Esophagus muscularis mucosa (tissue), 4 donors: ENCODE measurements around the gene ADCY4.

ENCODE experiments used
- EP300 ChIP-seq: sonication (generic); formaldehyde crosslinking; IDR thresholded peaks from one replicate; pipeline ENCODE4 v1.6.1; 2017; ENCODE audit warnings: antibody characterized with exemption
- POLR2A ChIP-seq: fragments of 450-650 bp; IDR thresholded peaks from one replicate; pipeline ENCODE4 v1.6.1; 2017; ENCODE audit warnings: antibody characterized with exemption, moderate library complexity, mild to moderate bottlenecking, low read depth
- POLR2AphosphoS5 ChIP-seq, 2 donors: sonication (generic); formaldehyde crosslinking; IDR thresholded peaks; one replicate each; pipeline ENCODE4 v1.6.1; 2017; ENCODE audit warnings: antibody characterized with exemption in 2 of 2
- TF ChIP-seq, protein P1 (sequence below), 3 experiments: fragments of 200-600 bp in 2 of 3; fragments of 450-650 bp in 1 of 3; sonication (generic) in 2 of 3; IDR thresholded peaks; one replicate each; pipeline ENCODE4 v1.5.1; 2017 to 2019; ENCODE audit warnings: antibody characterized with exemption in 3 of 3, mild to moderate bottlenecking in 2 of 3, moderate library complexity in 1 of 3

DNA sequence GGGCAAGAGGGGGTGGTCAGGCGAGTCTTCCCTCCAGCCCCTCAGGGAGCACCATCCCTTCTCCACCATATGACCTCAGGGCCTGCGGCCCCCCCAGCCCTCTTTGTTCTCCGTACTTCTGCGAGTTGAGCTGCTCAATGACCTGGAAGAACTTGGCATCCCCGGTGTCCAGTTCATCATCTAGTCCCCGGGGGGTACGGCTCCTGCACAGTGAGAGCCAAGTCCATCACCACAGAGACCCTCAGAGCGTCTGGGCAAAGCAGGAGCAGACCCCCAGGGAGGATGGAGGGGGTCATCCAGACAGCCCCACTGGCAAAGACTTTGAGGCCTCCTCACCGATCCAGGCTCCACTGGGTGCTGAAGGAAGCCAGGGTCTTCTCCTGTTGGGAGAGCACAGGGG is 8.9 kb downstream of the ADCY4 start:
- TF ChIP-seq, protein P1, sequence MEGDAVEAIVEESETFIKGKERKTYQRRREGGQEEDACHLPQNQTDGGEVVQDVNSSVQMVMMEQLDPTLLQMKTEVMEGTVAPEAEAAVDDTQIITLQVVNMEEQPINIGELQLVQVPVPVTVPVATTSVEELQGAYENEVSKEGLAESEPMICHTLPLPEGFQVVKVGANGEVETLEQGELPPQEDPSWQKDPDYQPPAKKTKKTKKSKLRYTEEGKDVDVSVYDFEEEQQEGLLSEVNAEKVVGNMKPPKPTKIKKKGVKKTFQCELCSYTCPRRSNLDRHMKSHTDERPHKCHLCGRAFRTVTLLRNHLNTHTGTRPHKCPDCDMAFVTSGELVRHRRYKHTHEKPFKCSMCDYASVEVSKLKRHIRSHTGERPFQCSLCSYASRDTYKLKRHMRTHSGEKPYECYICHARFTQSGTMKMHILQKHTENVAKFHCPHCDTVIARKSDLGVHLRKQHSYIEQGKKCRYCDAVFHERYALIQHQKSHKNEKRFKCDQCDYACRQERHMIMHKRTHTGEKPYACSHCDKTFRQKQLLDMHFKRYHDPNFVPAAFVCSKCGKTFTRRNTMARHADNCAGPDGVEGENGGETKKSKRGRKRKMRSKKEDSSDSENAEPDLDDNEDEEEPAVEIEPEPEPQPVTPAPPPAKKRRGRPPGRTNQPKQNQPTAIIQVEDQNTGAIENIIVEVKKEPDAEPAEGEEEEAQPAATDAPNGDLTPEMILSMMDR (IDR thresholded peaks at IDR 0.05), result no peak
- TF ChIP-seq POLR2AphosphoS5 (IDR thresholded peaks at IDR 0.05), result no peak
- no peak for TF ChIP-seq POLR2A
- TF ChIP-seq EP300, result no peak
